ENCODE results near the gene TENM4. TPM values are rescaled to one million over a fixed set of nuclear protein-coding genes. Genes with fewer than 3 reads are reported as not detected.
"Not testable (repeated sequence)": the region's sequence is repeated elsewhere in the genome, so short reads cannot be mapped to it uniquely, and the experiment has no call there.

TENM4 gene
- total RNA-seq, 2 experiments from 2014 or later: not detected

DNA sequence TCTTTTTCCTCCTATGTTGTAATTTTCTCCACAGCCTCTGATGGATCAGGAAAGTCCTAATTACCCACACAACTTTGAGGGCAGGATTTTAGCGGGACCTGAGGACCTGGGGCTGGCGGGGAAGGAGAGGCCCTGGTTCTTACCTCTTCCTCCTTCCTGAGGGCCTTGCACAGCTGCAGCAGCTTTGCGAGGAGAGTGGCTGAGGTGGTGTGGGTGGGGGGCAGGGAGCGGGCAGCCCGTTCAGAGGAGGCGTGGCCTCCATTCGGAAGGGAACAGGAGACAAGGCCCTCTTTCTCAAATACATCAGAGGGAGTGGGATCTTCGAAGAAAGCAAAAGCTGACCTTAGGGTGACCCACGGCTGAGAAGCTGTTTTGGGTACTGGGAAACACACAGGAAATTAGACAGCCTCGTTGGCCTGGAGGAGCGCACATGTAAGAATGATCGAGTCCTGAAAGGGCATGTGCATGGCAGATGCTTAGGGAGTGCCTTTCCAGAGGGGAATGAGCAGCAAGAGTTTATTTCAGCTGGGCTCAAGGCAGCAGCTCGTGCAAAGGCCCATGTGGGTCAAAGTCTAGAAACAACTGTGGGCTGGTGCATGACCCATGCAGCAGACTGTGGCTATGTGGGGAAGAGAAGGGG is 789.6 kb downstream of the TENM4 start:
- Mint-ChIP-seq H3K27me3 (no peaks in the 10 kb centered on the region), H3K4me1 (peaks cover 46% of the 10 kb centered on the region), H3K9me3 (no peaks in the 10 kb centered on the region), H3K27ac (peak overlapping the region; percentile 51), H3K4me3 (no peak overlapping the region), H3K36me3 (no peaks in the 10 kb centered on the region)
- no peak for DNase-seq

DNA sequence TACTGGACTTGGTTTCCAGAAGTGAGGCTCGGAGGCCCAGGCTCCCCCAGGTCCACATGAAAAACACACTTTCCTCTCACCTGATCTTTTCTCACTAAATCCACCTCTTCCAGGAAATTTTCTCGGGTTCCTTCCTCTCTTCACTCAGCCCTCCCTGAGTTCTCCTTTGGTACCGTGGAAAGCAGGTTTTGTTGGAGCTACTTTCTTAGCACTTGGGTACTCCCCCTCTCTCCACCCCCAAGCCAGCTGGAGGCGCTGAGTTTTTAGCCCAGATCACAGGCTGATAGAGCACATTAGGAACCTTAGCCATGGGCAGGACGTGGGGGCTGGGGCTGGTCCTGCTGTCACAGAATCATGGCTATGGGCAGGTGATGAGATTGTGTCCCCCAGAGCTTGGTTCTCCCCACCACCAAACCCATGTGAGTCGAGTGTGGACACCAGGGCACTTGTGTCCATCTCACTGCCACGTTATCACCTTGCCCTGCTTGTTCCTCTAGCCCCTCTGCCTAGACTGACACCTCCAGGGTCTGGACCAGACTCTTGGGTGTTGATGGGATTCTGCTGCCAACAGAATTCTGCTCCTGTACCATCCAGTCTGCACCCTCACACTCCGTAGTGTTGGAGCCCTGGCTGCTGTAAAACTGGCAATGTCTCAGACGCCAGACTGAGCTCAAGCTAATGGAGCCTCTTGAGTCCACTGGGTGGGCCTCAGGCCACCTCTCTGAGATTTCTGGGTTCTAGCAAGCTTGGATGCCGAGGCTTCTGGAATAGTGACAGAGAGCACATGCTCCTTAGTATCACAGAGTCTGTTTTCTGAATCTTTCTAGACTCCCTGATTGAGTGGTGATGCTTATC is 791.2 kb downstream of the TENM4 start:
- Mint-ChIP-seq H3K4me1 (peaks cover 52% of the 10 kb centered on the region), H3K9me3 (no peaks in the 10 kb centered on the region), H3K27me3 (no peaks in the 10 kb centered on the region)

DNA sequence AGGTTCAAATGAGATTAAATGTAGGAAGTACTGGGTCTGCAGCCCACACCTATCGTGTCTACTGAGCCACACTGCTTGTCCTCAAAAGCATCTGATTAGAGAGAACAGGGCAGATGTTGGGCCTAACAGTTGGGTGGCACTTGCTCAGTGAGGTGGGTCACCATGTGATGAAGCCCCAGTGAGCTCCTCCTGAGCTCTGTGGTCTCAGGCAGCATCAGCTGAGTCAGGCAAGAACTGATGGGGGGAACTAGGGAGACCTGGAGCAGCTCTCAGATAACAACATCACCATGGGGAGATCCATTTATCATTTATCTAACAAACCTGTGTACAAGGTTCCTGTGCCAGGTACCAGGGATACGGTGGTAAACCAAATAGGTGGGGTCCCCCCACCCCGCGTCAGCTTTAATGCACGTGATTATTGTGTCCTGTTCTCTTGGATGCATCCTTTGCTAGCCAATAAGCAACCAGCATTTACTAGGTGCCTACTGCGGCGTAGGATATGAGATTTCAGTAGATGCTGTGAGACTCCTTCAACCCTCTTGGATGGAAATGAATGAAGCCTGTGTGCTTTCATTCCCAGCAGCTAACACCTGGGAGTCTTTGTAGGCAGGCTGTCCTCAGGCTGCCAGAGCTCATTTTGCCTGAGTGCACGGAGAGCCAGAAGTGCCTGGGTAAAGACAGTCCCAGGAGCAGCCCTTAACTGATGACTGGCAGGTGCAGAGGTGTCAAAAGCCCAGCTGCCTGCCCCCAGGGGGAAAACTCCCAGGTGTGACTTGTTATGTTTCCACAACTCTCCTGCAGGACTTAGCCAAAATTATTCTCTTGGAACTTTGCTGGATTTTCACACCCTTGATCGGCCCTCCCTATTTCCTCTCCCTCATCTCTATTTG is 792.6 kb downstream of the TENM4 start:
- Mint-ChIP-seq H3K4me3 (no peak overlapping the region), H3K9me3 (no peaks in the 10 kb centered on the region), H3K27ac (no peak overlapping the region), H3K4me1 (peaks cover 53% of the 10 kb centered on the region), H3K27me3 (no peaks in the 10 kb centered on the region), H3K36me3 (no peaks in the 10 kb centered on the region)
- DNase-seq: no peak

More for the DNA sequence above, 791.2 kb downstream of the TENM4 start:
- DNase-seq: no peak
- Mint-ChIP-seq H3K27ac (no peak overlapping the region), H3K4me3 (no peak overlapping the region), H3K36me3 (no peaks in the 10 kb centered on the region)

DNA sequence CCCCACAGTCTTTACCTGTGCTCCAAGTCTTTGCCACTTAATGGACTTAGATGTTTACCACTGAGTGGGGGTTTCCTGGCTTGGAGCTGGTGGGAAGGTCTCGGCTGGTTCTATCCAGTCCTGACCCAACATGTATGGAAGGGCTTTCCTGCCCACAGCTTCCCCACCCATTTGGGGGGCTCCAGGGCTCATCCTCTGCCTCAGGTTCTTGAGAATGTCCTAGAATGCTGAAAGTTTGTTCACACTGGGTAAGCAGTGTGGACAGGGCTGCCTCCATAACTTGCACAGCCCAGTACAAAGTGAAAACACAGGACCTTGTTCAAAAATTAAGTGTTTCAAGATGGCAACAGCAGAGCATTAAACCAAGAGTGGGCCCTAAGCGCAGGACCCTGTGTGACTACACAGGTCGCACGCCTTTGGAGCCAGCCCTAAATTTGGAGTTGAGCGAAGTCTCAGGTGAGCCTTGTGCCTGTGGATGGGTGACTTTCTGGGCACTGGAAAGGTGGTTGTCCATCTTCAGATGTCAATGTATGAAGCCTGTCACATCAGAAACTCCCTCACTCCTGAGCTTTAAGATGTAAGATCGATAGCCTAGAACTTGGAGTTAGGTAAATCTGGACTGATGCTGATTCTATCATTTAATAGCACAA is 793.4 kb downstream of the TENM4 start:
- no peak for DNase-seq
- H3K27ac Mint-ChIP-seq: no peak overlapping the region
- H3K27me3 Mint-ChIP-seq: no peaks in the 10 kb centered on the region
- H3K4me3 Mint-ChIP-seq: no peak overlapping the region
- H3K9me3 Mint-ChIP-seq: no peaks in the 10 kb centered on the region
- H3K36me3 Mint-ChIP-seq: no peaks in the 10 kb centered on the region
- H3K4me1 Mint-ChIP-seq: peaks cover 55% of the 10 kb centered on the region

DNA sequence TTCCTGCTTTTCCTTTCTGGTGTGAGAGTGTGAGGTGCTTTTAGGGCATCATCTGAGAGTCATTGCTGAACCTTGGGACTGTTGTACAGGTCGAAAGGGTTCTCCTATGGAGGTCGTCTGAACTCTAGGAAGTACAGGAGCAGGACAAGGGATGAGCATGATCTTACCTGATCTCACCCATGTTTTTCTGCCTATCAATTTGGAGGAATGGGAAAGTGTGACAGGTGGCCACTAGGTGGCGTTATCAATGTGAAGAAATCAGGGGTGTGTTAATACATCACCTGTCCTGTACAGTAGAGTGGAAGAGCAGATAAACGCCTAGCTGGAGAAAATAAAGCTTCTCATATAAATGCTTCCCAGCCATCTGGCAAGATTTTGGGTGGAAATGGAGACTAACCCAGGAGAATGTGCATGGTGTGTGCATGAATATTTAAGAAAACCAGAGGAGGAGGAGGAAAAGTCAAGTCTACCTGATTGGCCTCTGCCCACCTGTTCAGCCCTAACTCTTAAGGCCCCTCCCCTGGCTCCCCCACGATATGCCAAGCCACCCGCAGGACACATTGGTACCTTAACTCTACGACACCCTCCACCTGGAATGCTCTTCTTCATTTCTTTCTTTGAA is 794.2 kb downstream of the TENM4 start:
- Mint-ChIP-seq H3K9me3 (no peaks in the 10 kb centered on the region), H3K4me1 (peaks cover 47% of the 10 kb centered on the region), H3K27ac (no peak overlapping the region), H3K27me3 (no peaks in the 10 kb centered on the region), H3K4me3 (no peak overlapping the region), H3K36me3 (no peaks in the 10 kb centered on the region)
- peak; percentile 40 for DNase-seq

DNA sequence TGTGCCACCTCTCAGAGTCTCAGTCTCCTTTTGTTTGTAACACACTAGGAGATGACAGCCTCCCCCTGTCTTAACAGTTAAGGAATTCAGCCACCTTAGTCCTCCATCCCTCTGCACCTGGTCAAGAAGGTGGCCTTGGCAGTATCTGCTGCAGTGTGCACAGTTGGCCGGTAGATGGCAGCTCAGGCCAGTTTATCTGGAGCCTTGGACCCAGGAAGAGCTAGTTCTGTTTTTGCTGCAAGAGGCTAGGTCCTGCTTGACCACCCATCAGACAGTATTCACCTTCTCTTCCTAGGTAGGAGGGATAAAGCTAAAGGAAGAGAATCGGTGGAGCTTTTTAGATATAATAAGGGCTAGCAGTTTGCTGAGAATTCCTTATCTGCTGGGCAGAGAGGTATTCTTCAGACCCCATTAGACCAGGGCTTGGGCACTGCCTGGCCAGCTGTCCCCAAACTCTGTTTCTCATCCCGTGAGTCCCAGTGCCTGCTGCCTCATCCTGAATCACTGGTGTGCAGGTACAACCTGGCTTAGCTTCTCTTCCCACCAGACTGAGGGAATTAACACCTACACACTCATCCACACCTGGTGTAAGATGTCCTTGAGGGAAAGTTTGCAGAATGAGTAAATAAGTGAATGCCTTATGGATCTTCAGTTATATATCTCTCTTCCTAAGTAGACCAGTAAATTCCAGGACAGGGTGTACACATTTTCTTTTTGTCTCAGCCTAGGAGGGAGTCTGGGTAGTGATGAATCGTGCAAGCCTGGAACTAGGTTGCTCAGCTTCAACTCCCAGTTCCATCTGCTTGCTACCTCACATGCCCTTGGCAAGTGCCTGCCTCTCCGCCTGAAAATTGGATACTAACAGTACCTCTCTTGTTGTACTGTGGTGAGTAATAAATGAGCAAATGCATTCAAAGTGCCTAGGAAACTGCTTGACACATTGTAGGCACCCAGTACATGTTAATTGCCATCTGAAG is 795.3 kb downstream of the TENM4 start:
- H3K36me3 Mint-ChIP-seq: no peaks in the 10 kb centered on the region
- H3K4me3 Mint-ChIP-seq: no peak overlapping the region

DNA sequence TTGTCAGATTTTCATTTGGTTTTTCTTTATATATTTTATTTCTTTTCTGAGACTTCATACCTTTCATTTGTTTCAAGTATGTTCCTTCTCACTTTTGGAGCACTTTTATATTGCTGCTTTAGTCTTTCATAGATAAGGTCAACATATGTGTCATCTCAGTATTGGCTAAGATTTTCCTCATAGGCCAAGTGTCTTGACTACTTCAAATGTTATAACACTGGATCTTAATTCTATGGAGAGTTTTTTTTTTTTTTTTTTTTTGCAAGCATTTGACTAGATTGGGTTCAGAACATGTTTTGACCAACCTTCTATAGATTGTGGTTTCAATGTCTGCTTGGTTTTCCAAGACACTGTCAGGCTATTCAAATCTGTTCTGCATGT is 797.2 kb downstream of the TENM4 start:
- H3K27me3 Mint-ChIP-seq: peaks cover 3% of the 10 kb centered on the region
- H3K4me3 Mint-ChIP-seq: no peak overlapping the region
- H3K27ac Mint-ChIP-seq: peak overlapping the region; percentile 85
- H3K9me3 Mint-ChIP-seq: no peaks in the 10 kb centered on the region
- no peak for DNase-seq
- H3K4me1 Mint-ChIP-seq: peaks cover 33% of the 10 kb centered on the region
- H3K36me3 Mint-ChIP-seq: no peaks in the 10 kb centered on the region

More for the DNA sequence above, 795.3 kb downstream of the TENM4 start:
- H3K4me1 Mint-ChIP-seq: peaks cover 40% of the 10 kb centered on the region
- H3K27ac Mint-ChIP-seq: no peak overlapping the region
- no peaks in the 10 kb centered on the region for H3K9me3 Mint-ChIP-seq
- peak; percentile 53 for DNase-seq
- peaks cover 3% of the 10 kb centered on the region for H3K27me3 Mint-ChIP-seq

DNA sequence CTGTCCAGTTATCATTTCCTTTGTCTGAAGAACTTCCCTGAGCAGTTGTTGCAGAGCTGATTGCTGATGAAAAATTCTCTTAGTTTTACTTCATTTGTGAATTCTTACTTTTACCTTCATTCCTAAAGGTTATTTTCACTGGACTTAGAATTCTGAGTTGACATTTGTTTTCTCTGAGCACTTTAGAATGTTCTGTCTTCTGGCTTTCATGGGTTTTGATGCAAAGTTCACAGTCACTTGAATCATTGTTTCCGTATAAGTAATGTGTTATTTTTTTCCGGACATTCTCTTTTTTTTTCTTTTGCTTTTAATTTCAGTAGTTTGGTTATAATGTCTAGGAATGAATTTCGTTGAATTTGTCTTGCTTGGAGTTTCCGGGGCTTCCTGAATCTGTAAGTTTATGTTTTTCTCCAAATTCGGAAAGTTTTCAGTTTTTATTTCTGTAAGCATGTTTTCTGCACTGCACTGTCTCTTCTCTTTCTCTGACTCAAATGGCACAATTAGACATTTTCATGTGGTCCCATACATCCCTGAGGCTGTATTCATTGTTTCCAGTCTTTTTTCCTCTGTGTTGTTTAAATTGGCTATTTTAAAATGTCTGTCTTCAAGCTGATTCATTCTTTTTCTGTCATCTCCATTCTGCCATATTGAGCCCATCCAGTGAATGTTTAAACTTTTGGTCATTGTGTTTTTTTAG is 797.7 kb downstream of the TENM4 start:
- Mint-ChIP-seq H3K4me3 (no peak overlapping the region), H3K36me3 (no peaks in the 10 kb centered on the region), H3K9me3 (peaks cover 3% of the 10 kb centered on the region), H3K4me1 (peaks cover 33% of the 10 kb centered on the region), H3K27me3 (peaks cover 6% of the 10 kb centered on the region), H3K27ac (peak overlapping the region; percentile 85)
- DNase-seq: no peak

DNA sequence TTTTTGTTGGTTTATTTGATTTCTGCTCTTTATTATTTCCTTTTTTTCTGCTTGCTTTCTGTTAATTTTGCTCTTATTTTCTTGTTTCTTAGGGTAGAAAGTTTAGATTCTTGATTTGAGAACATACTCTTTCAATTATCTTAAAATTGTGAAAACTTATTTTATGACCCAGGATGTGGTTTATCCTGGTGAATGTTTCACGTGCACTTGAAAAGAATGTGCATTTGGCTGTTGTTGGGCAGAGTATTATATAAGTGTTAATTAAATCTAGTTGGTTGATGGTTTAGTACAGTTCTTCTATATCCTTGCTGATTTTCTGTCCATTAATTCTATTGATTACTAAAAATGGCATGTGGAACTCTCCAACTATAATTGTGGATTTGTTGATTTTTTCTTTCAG is 799.3 kb downstream of the TENM4 start:
- H3K27me3 Mint-ChIP-seq: peaks cover 9% of the 10 kb centered on the region
- H3K4me3 Mint-ChIP-seq: no peak overlapping the region
- H3K27ac Mint-ChIP-seq: no peak overlapping the region
- DNase-seq: no peak
- H3K4me1 Mint-ChIP-seq: peaks cover 31% of the 10 kb centered on the region
- H3K9me3 Mint-ChIP-seq: peaks cover 5% of the 10 kb centered on the region
- no peaks in the 10 kb centered on the region for H3K36me3 Mint-ChIP-seq

DNA sequence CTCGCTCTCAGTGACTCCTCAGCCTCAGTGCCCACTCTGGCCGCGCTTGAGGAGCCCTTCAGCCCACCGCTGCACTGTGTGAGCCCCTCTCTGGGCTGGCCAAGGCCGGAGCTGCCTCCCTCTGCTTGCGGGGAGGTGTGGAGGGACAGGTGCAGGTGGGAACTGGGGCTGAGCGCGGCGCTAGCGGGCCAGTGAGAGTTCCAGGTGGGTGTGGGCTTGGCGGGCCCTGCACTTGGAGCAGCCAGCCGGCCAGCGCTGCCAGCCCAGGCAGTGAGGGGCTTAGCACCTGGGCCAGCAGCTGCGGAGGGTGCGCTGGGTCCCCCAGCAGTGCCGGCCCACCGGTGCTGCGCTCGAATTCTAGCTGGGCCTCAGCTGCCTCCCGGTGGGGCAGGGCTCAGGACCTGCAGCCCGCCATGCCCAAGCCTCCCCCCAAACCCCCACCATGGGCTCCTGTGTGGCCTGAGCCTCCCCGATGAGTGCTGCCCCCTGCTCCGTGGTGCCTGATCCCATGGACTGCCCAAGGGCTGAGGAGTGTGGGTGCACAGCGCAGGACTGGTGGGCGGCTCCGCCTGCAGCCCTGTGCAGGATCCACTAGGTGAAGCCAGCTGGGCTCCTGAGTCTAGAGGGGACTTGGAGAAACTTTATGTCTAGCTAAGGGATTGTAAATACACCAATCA is 802.0 kb downstream of the TENM4 start:
- no peak for DNase-seq
- peaks cover 3% of the 10 kb centered on the region for H3K36me3 Mint-ChIP-seq

DNA sequence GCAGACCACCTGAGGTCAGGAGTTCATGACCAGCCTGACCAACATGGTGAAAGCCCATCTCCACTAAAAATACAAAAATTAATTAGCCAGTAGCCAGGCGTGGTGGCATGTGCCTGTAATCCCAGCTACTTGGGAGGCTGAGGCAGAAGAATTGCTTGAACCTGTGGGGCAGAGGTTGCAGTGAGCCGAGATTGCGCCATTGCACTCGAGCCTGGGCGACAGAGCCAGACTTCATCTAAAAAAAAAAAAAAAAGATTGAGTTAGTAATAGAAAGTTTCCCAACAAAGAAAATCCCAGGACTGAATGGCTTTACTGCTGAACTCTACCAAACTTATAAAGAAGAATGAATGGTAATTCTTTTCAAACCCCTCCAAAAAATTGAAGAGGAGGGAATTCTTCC is 803.3 kb downstream of the TENM4 start:
- H3K36me3 Mint-ChIP-seq, H3K4me3 Mint-ChIP-seq, H3K9me3 Mint-ChIP-seq, DNase-seq, H3K27ac Mint-ChIP-seq: not testable (repeated sequence)
- H3K27me3 Mint-ChIP-seq: peaks cover 23% of the 10 kb centered on the region
- peaks cover 12% of the 10 kb centered on the region for H3K4me1 Mint-ChIP-seq

More for the DNA sequence above, 802.0 kb downstream of the TENM4 start:
- H3K4me1 Mint-ChIP-seq: peaks cover 22% of the 10 kb centered on the region
- no peak overlapping the region for H3K27ac Mint-ChIP-seq
- H3K27me3 Mint-ChIP-seq: peaks cover 15% of the 10 kb centered on the region
- H3K4me3 Mint-ChIP-seq: no peak overlapping the region
- H3K9me3 Mint-ChIP-seq: peaks cover 10% of the 10 kb centered on the region

DNA sequence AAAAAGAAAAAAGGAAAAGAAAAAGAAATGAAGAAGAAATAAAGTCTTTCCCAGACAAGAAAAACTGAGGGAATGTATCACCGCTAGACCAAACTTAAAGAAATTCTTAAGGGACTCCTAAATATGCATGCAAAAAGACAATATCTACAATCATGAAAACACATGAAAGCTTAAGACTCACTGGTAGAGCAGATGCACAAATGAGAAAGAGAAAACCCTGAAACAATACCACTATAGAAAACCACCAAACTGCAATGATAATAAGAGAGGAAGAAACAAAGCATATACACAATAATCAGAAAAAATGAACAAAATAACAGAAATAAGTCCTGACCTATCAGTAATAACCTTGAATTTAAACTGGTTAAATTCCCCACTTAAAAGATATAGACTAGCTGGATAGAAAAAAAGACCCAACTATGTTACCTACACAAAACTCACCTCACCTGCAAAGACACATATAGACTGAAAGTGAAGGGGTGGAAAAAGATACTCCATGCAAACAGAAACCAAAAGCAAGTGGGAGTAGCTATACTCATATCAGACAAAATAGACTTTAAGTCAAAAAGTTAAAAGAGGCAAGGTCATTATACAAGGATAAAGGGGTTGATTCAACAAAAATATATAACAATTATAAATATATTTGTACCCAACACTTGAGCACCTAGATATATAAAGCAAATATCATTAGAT is 804.9 kb downstream of the TENM4 start:
- H3K27me3 Mint-ChIP-seq: peaks cover 23% of the 10 kb centered on the region
- no peak overlapping the region for H3K4me3 Mint-ChIP-seq
- H3K9me3 Mint-ChIP-seq: peaks cover 12% of the 10 kb centered on the region
- no peak for DNase-seq
- peaks cover 3% of the 10 kb centered on the region for H3K36me3 Mint-ChIP-seq
- peaks cover 9% of the 10 kb centered on the region for H3K4me1 Mint-ChIP-seq
- no peak overlapping the region for H3K27ac Mint-ChIP-seq

Measured in activated naive CD8-positive, alpha-beta T cell treated with anti-CD3 and anti-CD28 coated beads for 36 hours (primary cell).